ENCODE results near the gene ALK. TPM values are rescaled to one million over a fixed set of nuclear protein-coding genes. Genes with fewer than 3 reads are reported as not detected.

The ALK gene
- total RNA-seq, 1 experiment from 2014 or later, result not detected

GRCh38 chr2:29782549-29783458, 138.6 kb downstream of the ALK start:
- Histone ChIP-seq H2BK20ac (ENCODE audit: low read depth, low read length, poor library complexity, severe bottlenecking) (no peak overlapping the region), H3K27ac (ENCODE audit: insufficient read length, low read depth, low read length) (no peak overlapping the region), H2BK15ac (ENCODE audit: low read depth, low read length) (no peak overlapping the region), H3K4me1 (ENCODE audit: insufficient read depth, low read length) (peaks cover 2% of the 10 kb centered on the region; the same call in 1 of the 2 replicates), H2AFZ (ENCODE audit: low read length) (no peak overlapping the region), H3K14ac (ENCODE audit: insufficient read depth, low read length) (no peak overlapping the region; the same call in 1 of the 2 replicates), H3K23ac (ENCODE audit: insufficient read length, low read depth, low read length) (no peak overlapping the region), H3K56ac (ENCODE audit: insufficient read length, low read depth, low read length) (no peak overlapping the region), H2AK5ac (ENCODE audit: insufficient read length, low read length) (no peak overlapping the region), H3K4ac (ENCODE audit: low read depth, low read length) (no peak overlapping the region), H3T11ph (ENCODE audit: low read length) (no peak overlapping the region), H4K20me1 (ENCODE audit: control insufficient read depth, insufficient read depth, insufficient read length) (no peaks in the 10 kb centered on the region), H3K79me2 (ENCODE audit: insufficient read depth, low read length) (no peaks in the 10 kb centered on the region), H4K91ac (ENCODE audit: insufficient read length, low read depth, low read length) (no peak overlapping the region), H4K8ac (replicated peaks; ENCODE audit: insufficient read length, low read depth, low read length) (no peak overlapping the region), H3K79me1 (ENCODE audit: insufficient read depth, low read depth, low read length, poor library complexity, severe bottlenecking) (no peaks in the 10 kb centered on the region), H3K4me2 (ENCODE audit: insufficient read depth, insufficient read length, low read length) (no peak overlapping the region), H3K9ac (ENCODE audit: extremely low read depth, insufficient read length, low read length) (no peak overlapping the region), H2BK120ac (ENCODE audit: low read depth, low read length, poor library complexity, severe bottlenecking) (no peak overlapping the region), H3K27me3 (ENCODE audit: insufficient read depth, low read length) (no peaks in the 10 kb centered on the region), H2BK12ac (ENCODE audit: insufficient read length, low read depth, low read length) (no peak overlapping the region), H3K23me2 (ENCODE audit: insufficient read length, low read depth, low read length, poor library complexity, severe bottlenecking) (no peaks in the 10 kb centered on the region), H4K5ac (ENCODE audit: insufficient read length, low read depth, low read length) (no peak overlapping the region), H3K9me3 (ENCODE audit: control insufficient read depth, low read depth, low read length) (no peaks in the 10 kb centered on the region), H2BK5ac (ENCODE audit: insufficient read length, low read length) (no peak overlapping the region), H3K18ac (ENCODE audit: insufficient read length, low read depth, low read length) (no peak overlapping the region)
- no CpG with 5 or more reads among the region's 7 CpGs for WGBS (ENCODE audit: extremely low coverage, insufficient read length, low lambda C conversion rate)
- Mint-ChIP-seq H3K9me3 (no peaks in the 10 kb centered on the region), H3K27me3 (ENCODE audit: low read depth) (no peaks in the 10 kb centered on the region), H3K4me1 (peaks cover 15 to 17% of the 10 kb centered on the region in 2 experiments), H3K36me3 (ENCODE audit: insufficient read depth in 1 of 3, low read depth in 3 of 3) (no peaks in the 10 kb centered on the region), H3K27ac (no peak overlapping the region), H3K4me3 (no peak overlapping the region)
- DNase-seq, result no peak
- no peak for TF ChIP-seq CTCF (conservative IDR thresholded peaks at IDR 0.05)
